ENCODE data around the gene HSD11B1.

HSD11B1 gene

DNA sequence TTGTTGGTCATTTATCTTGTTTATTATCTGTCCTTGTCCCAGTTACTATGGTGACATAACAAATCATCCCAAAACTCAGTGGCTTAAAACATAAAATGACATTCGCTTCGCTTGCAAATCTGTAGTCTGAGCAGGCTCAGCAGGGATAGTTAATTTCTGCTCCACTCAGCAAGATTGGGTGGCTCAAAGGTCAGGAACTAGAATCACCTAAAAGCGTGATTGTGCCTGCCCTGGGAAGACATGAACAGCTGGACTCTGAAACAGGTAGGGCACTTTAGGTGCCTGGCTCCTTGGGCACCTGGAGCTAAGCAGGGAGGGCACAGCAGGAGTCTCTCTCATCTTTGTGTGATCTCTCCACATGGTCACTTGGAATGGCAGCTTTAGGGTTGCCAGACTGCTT is 36.5 kb downstream of the HSD11B1 start:
- Histone ChIP-seq H4K8ac (ENCODE audit: low read depth, low read length) (no peak overlapping the region), H3K14ac (ENCODE audit: low read length) (no peak overlapping the region), H4K91ac (ENCODE audit: low read depth, low read length, poor library complexity) (no peak overlapping the region), H2BK12ac (ENCODE audit: low read length) (no peak overlapping the region), H3K23ac (ENCODE audit: low read depth, low read length, poor library complexity) (no peak overlapping the region), H2AK5ac (ENCODE audit: low read depth, low read length) (no peak overlapping the region), H2BK120ac (ENCODE audit: low read depth, low read length) (no peak overlapping the region), H2BK15ac (ENCODE audit: low read length) (no peak overlapping the region), H3K27ac (replicated peaks; ENCODE audit: low read length) (no peak overlapping the region), H2AFZ (ENCODE audit: low read length) (no peak overlapping the region), H3K9ac (ENCODE audit: low read depth, low read length, poor library complexity) (no peak overlapping the region), H3K9me3 (replicated peaks in 1 of 2; ENCODE audit: control insufficient read depth in 2 of 2, insufficient read depth in 1 of 2, low read depth in 1 of 2, low read length in 2 of 2) (no peaks in the 10 kb centered on the region), H3K79me1 (ENCODE audit: low read depth, low read length) (no peaks in the 10 kb centered on the region), H3K27me3 (ENCODE audit: control insufficient read depth in 3 of 3, insufficient read depth in 3 of 3, low read depth in 1 of 3, low read length in 3 of 3) (peaks cover 0 to 18% (median 0%) of the 10 kb centered on the region in 3 experiments), H3K4me2 (ENCODE audit: insufficient read depth, low read length, poor library complexity, severe bottlenecking) (no peak overlapping the region), H3K18ac (ENCODE audit: low read length) (no peak overlapping the region), H3K4ac (ENCODE audit: low read length) (no peak overlapping the region), H3K4me3 (ENCODE audit: low read length in 2 of 2) (no peak overlapping the region), H2BK5ac (ENCODE audit: low read length) (no peak overlapping the region), H3K4me1 (ENCODE audit: control insufficient read depth in 2 of 2, insufficient read depth in 1 of 2, low read depth in 1 of 2, low read length in 2 of 2) (no peaks in the 10 kb centered on the region), H3K36me3 (replicated peaks in 1 of 2; ENCODE audit: control insufficient read depth in 2 of 2, insufficient read depth in 2 of 2, low read length in 2 of 2) (no peaks in the 10 kb centered on the region)
- no peak for DNase-seq (ENCODE audit: low spot score)
- WGBS, 2 donors (ENCODE audit: extremely low coverage in 2 of 2, insufficient read length in 2 of 2, insufficient replicate concordance in 1 of 2) = no CpG with 5 or more reads among the region's 3 CpGs

DNA sequence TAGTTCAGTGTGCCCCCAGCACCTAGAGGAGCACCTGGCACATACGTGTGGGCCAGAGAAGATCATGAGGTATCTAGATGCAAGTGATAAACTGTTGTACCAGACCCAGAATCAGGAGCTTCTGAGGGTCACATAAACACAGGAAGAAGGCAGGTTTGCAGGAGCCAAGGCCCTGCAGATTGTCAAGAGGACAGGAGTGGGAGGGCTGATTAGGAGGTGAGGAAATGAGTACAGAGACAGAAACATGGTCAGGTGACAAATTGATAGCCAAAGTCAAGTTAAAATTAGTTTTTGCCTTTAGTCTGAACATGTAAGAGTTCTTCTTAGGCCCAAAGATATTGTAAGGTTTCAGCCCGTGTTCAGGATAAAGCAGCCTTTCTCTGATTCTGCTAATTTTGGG is 37.2 kb downstream of the HSD11B1 start:
- H2BK120ac ChIP-seq (ENCODE audit: low read depth, low read length) = no peak overlapping the region
- H3K23ac ChIP-seq (ENCODE audit: low read depth, low read length, poor library complexity) = no peak overlapping the region
- H3K4ac ChIP-seq (ENCODE audit: low read length) = no peak overlapping the region
- H3K27me3 ChIP-seq (ENCODE audit: control insufficient read depth in 3 of 3, insufficient read depth in 3 of 3, low read depth in 1 of 3, low read length in 3 of 3) = peaks cover 0 to 19% (median 0%) of the 10 kb centered on the region in 3 experiments
- H2BK5ac ChIP-seq (ENCODE audit: low read length) = no peak overlapping the region
- no peak overlapping the region for H4K91ac ChIP-seq (ENCODE audit: low read depth, low read length, poor library complexity)
- no peak overlapping the region for H3K18ac ChIP-seq (ENCODE audit: low read length)
- WGBS, 2 donors (ENCODE audit: extremely low coverage in 2 of 2, insufficient read length in 2 of 2, insufficient replicate concordance in 1 of 2) = no CpG with 5 or more reads among the region's 2 CpGs
- no peak overlapping the region for H2BK15ac ChIP-seq (ENCODE audit: low read length)
- no peak overlapping the region for H2AK5ac ChIP-seq (ENCODE audit: low read depth, low read length)
- no peak for DNase-seq (ENCODE audit: low spot score)
- no peak overlapping the region for H3K27ac ChIP-seq (replicated peaks; ENCODE audit: low read length)
- no peak overlapping the region for H3K14ac ChIP-seq (ENCODE audit: low read length)
- no peaks in the 10 kb centered on the region for H3K36me3 ChIP-seq (replicated peaks in 1 of 2; ENCODE audit: control insufficient read depth in 2 of 2, insufficient read depth in 2 of 2, low read length in 2 of 2)
- no peaks in the 10 kb centered on the region for H3K79me1 ChIP-seq (ENCODE audit: low read depth, low read length)
- H4K8ac ChIP-seq (ENCODE audit: low read depth, low read length) = no peak overlapping the region
- H3K4me2 ChIP-seq (ENCODE audit: insufficient read depth, low read length, poor library complexity, severe bottlenecking) = no peak overlapping the region
- H3K9ac ChIP-seq (ENCODE audit: low read depth, low read length, poor library complexity) = no peak overlapping the region
- H3K4me3 ChIP-seq (ENCODE audit: low read length in 2 of 2) = no peak overlapping the region
- no peak overlapping the region for H2AFZ ChIP-seq (ENCODE audit: low read length)
- H2BK12ac ChIP-seq (ENCODE audit: low read length) = no peak overlapping the region
- no peaks in the 10 kb centered on the region for H3K4me1 ChIP-seq (ENCODE audit: control insufficient read depth in 2 of 2, insufficient read depth in 1 of 2, low read depth in 1 of 2, low read length in 2 of 2)
- H3K9me3 ChIP-seq (replicated peaks in 1 of 2; ENCODE audit: control insufficient read depth in 2 of 2, insufficient read depth in 1 of 2, low read depth in 1 of 2, low read length in 2 of 2) = no peaks in the 10 kb centered on the region

GRCh38 chr1:209742409-209743144 is 37.9 kb downstream of the HSD11B1 start:
- no peak overlapping the region for H4K91ac ChIP-seq (ENCODE audit: low read depth, low read length, poor library complexity)
- DNase-seq (ENCODE audit: low spot score) = no peak
- no CpG with 5 or more reads among the region's 8 CpGs for WGBS, 2 donors (ENCODE audit: extremely low coverage in 2 of 2, insufficient read length in 2 of 2, insufficient replicate concordance in 1 of 2)
- H2BK15ac ChIP-seq (ENCODE audit: low read length) = no peak overlapping the region
- no peak overlapping the region for H3K4me2 ChIP-seq (ENCODE audit: insufficient read depth, low read length, poor library complexity, severe bottlenecking)
- H3K18ac ChIP-seq (ENCODE audit: low read length) = no peak overlapping the region
- no peak overlapping the region for H4K8ac ChIP-seq (ENCODE audit: low read depth, low read length)
- H3K4me1 ChIP-seq (ENCODE audit: control insufficient read depth in 2 of 2, insufficient read depth in 1 of 2, low read depth in 1 of 2, low read length in 2 of 2) = peaks cover under 1 to 3% of the 10 kb centered on the region in 2 donors
- no peak overlapping the region for H3K9ac ChIP-seq (ENCODE audit: low read depth, low read length, poor library complexity)
- H3K9me3 ChIP-seq (replicated peaks in 1 of 2; ENCODE audit: control insufficient read depth in 2 of 2, insufficient read depth in 1 of 2, low read depth in 1 of 2, low read length in 2 of 2) = no peaks in the 10 kb centered on the region
- no peaks in the 10 kb centered on the region for H3K79me1 ChIP-seq (ENCODE audit: low read depth, low read length)
- no peak overlapping the region for H3K27ac ChIP-seq (replicated peaks; ENCODE audit: low read length)
- H2BK120ac ChIP-seq (ENCODE audit: low read depth, low read length) = no peak overlapping the region
- H2BK5ac ChIP-seq (ENCODE audit: low read length) = no peak overlapping the region
- peaks cover 0 to 21% (median 0%) of the 10 kb centered on the region in 3 experiments for H3K27me3 ChIP-seq (ENCODE audit: control insufficient read depth in 3 of 3, insufficient read depth in 3 of 3, low read depth in 1 of 3, low read length in 3 of 3)
- no peak overlapping the region for H2AK5ac ChIP-seq (ENCODE audit: low read depth, low read length)
- no peak overlapping the region for H3K14ac ChIP-seq (ENCODE audit: low read length)
- H3K4ac ChIP-seq (ENCODE audit: low read length) = no peak overlapping the region
- no peak overlapping the region for H3K4me3 ChIP-seq (ENCODE audit: low read length in 2 of 2)
- no peak overlapping the region for H3K23ac ChIP-seq (ENCODE audit: low read depth, low read length, poor library complexity)
- H3K36me3 ChIP-seq (replicated peaks in 1 of 2; ENCODE audit: control insufficient read depth in 2 of 2, insufficient read depth in 2 of 2, low read length in 2 of 2) = no peaks in the 10 kb centered on the region
- H2BK12ac ChIP-seq (ENCODE audit: low read length) = no peak overlapping the region
- H2AFZ ChIP-seq (ENCODE audit: low read length) = no peak overlapping the region

- Histone ChIP-seq H4K91ac (ENCODE audit: low read depth, low read length, poor library complexity) (no peak overlapping the region), H2BK120ac (ENCODE audit: low read depth, low read length) (no peak overlapping the region), H3K9me3 (replicated peaks in 1 of 2; ENCODE audit: control insufficient read depth in 2 of 2, insufficient read depth in 1 of 2, low read depth in 1 of 2, low read length in 2 of 2) (no peaks in the 10 kb centered on the region), H3K27ac (replicated peaks; ENCODE audit: low read length) (no peak overlapping the region), H3K18ac (ENCODE audit: low read length) (no peak overlapping the region), H3K36me3 (replicated peaks in 1 of 2; ENCODE audit: control insufficient read depth in 2 of 2, insufficient read depth in 2 of 2, low read length in 2 of 2) (no peaks in the 10 kb centered on the region), H4K8ac (ENCODE audit: low read depth, low read length) (no peak overlapping the region), H3K27me3 (ENCODE audit: control insufficient read depth in 3 of 3, insufficient read depth in 3 of 3, low read depth in 1 of 3, low read length in 3 of 3) (peaks cover 0 to 21% (median 0%) of the 10 kb centered on the region in 3 experiments), H2BK12ac (ENCODE audit: low read length) (no peak overlapping the region), H3K4ac (ENCODE audit: low read length) (no peak overlapping the region), H2BK15ac (ENCODE audit: low read length) (no peak overlapping the region), H3K79me1 (ENCODE audit: low read depth, low read length) (no peaks in the 10 kb centered on the region), H3K4me2 (ENCODE audit: insufficient read depth, low read length, poor library complexity, severe bottlenecking) (no peak overlapping the region), H3K4me1 (ENCODE audit: control insufficient read depth in 2 of 2, insufficient read depth in 1 of 2, low read depth in 1 of 2, low read length in 2 of 2) (peaks cover 2 to 5% of the 10 kb centered on the region in 2 donors), H2BK5ac (ENCODE audit: low read length) (no peak overlapping the region), H3K4me3 (ENCODE audit: low read length in 2 of 2) (no peak overlapping the region), H2AFZ (ENCODE audit: low read length) (no peak overlapping the region), H3K14ac (ENCODE audit: low read length) (no peak overlapping the region), H3K9ac (ENCODE audit: low read depth, low read length, poor library complexity) (no peak overlapping the region), H3K23ac (ENCODE audit: low read depth, low read length, poor library complexity) (no peak overlapping the region), H2AK5ac (ENCODE audit: low read depth, low read length) (no peak overlapping the region)
- DNase-seq (ENCODE audit: low spot score) = no peak
- whole genome bisulfite sequencing, 2 donors (ENCODE audit: extremely low coverage in 2 of 2, insufficient read length in 2 of 2, insufficient replicate concordance in 1 of 2) = no CpG with 5 or more reads among the region's 2 CpGs
Observed at GRCh38 chr1:209743145-209743482, 38.5 kb downstream of the HSD11B1 start.

Data from neuronal stem cell (in vitro differentiated cells).